SU-DHL-6 (cell line): Measurements from ENCODE around the gene PAPOLB.
"Not testable (repeated sequence)": the region's sequence is repeated elsewhere in the genome, so short reads cannot be mapped to it uniquely, and the experiment has no call there.

Experiments
- H2AFZ ChIP-seq: fragments of 200-600 bp; sonication (generic); 2 replicates; pipeline ENCODE4 v1.6.1; 2014; ENCODE audit warnings: low read depth, mild to moderate bottlenecking, moderate library complexity, mixed read lengths, antibody characterized with exemption, low read length; ENCODE audit not compliant: severe bottlenecking
- H3F3A ChIP-seq: fragments of 200-600 bp; shearing (Covaris generic); 2 replicates; pipeline ENCODE4 v1.6.0; 2016; ENCODE audit warnings: antibody characterized with exemption, mild to moderate bottlenecking; ENCODE audit not compliant: insufficient read depth
- H3K27ac ChIP-seq: fragments of 200-600 bp; sonication (generic); 2 replicates; pipeline ENCODE4 v1.5.1; 2016; ENCODE audit warnings: low read depth, mild to moderate bottlenecking, low read length, moderate library complexity, mixed read lengths
- H3K27me3 ChIP-seq: fragments of 200-600 bp; sonication (generic), shearing (Covaris generic); 2 replicates; pipeline ENCODE4 v1.6.0; 2014; ENCODE audit warnings: mild to moderate bottlenecking, low read length
- H3K36me3 ChIP-seq: fragments of 200-600 bp; sonication (generic); 2 replicates; pipeline ENCODE4 v1.6.1; 2014; ENCODE audit warnings: mild to moderate bottlenecking, low read length, mixed read lengths
- H3K4me2 ChIP-seq: fragments of 300-600, 200-600 bp; shearing (Covaris generic), sonication (generic); 2 replicates; pipeline ENCODE4 v1.6.0; 2014; ENCODE audit warnings: low read length, low read depth, mild to moderate bottlenecking; ENCODE audit not compliant: poor library complexity, severe bottlenecking
- H3K4me3 ChIP-seq: fragments of 200-600 bp; sonication (generic); 2 replicates; pipeline ENCODE4 v1.5.1; 2014; ENCODE audit warnings: antibody characterized with exemption, low read length, mild to moderate bottlenecking, mixed read lengths; ENCODE audit not compliant: insufficient read depth, poor library complexity, severe bottlenecking
- H3K79me2 ChIP-seq: fragments of 200-600 bp; sonication (generic); 2 replicates; pipeline ENCODE4 v1.6.1; 2014; ENCODE audit warnings: mild to moderate bottlenecking, low read length, moderate library complexity; ENCODE audit not compliant: insufficient read depth
- H3K9ac ChIP-seq: fragments of 200-600 bp; sonication (generic); 2 replicates; pipeline ENCODE4 v1.7.0; 2014; ENCODE audit warnings: mild to moderate bottlenecking, low read length
- H3K9me2 ChIP-seq: fragments of 200-600 bp; sonication (generic); replicated peaks from 2 replicates; pipeline ENCODE4 v1.6.1; 2014; ENCODE audit warnings: low read length; ENCODE audit not compliant: insufficient read depth
- H3K9me3 ChIP-seq: fragments of 200-600 bp; sonication (generic); 2 replicates; pipeline ENCODE4 v1.6.1; 2014; ENCODE audit warnings: low read length, mixed read lengths; ENCODE audit not compliant: insufficient read depth
- H4K20me1 ChIP-seq: fragments of 200-600 bp; sonication (generic); 2 replicates; pipeline ENCODE4 v1.6.1; 2014; ENCODE audit warnings: low read depth, mild to moderate bottlenecking, antibody characterized with exemption, low read length, moderate library complexity, mixed read lengths
- EZH2phosphoT487 ChIP-seq: fragments of 200-600 bp; sonication (generic), shearing (Covaris generic); conservative IDR thresholded peaks from 2 replicates; pipeline ENCODE4 v1.6.1; 2018; ENCODE audit warnings: mild to moderate bottlenecking, antibody characterized with exemption, low read length, moderate library complexity, mixed read lengths
- TF ChIP-seq, protein P1 (sequence below): fragments of 200-600 bp; sonication (generic); IDR thresholded peaks from one replicate; pipeline ENCODE4 v1.5.1; 2017; ENCODE audit warnings: antibody characterized with exemption, mild to moderate bottlenecking, low read length, moderate library complexity; ENCODE audit not compliant: insufficient read depth, poor library complexity, severe bottlenecking

Gene PAPOLB

DNA sequence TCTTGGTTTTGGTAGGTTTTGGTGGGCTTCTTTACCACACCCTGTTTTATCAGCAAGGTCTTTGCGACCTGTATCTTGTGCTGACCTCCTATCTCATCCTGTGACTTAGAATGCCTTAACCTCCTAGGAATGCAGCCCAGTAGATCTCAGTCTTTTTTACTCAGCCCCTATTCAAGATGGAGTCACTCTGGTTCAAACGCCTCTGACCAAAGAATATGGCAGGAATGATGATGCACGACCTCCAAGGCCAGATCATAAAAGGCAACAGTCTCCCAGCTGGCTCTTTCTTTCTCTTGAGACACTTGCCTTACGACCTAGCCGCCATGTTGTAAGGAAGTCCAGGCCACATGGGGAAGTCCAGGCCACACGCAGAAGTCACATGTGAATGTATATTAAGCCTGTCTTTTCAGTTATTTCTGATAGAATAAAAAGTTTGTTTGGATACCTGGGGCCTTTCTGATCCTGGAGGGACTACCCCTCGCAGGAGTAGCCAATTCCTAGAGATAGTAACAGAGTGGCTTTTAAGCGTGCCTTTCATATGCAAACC is 32.2 kb upstream of the PAPOLB start:
- Histone ChIP-seq H3K27ac (no peak overlapping the region), H3K79me2 (no peaks in the 10 kb centered on the region), H4K20me1 (no peaks in the 10 kb centered on the region), H3K4me3 (no peak overlapping the region), H3K36me3 (no peaks in the 10 kb centered on the region), H3K9me2 (no peaks in the 10 kb centered on the region), H2AFZ (no peak overlapping the region), H3K9ac (no peak overlapping the region), H3K27me3 (no peaks in the 10 kb centered on the region), H3K4me2 (no peak overlapping the region), H3K9me3 (no peaks in the 10 kb centered on the region), H3F3A (no peaks in the 10 kb centered on the region)
- no peak for TF ChIP-seq EZH2phosphoT487
- TF ChIP-seq, protein P1, sequence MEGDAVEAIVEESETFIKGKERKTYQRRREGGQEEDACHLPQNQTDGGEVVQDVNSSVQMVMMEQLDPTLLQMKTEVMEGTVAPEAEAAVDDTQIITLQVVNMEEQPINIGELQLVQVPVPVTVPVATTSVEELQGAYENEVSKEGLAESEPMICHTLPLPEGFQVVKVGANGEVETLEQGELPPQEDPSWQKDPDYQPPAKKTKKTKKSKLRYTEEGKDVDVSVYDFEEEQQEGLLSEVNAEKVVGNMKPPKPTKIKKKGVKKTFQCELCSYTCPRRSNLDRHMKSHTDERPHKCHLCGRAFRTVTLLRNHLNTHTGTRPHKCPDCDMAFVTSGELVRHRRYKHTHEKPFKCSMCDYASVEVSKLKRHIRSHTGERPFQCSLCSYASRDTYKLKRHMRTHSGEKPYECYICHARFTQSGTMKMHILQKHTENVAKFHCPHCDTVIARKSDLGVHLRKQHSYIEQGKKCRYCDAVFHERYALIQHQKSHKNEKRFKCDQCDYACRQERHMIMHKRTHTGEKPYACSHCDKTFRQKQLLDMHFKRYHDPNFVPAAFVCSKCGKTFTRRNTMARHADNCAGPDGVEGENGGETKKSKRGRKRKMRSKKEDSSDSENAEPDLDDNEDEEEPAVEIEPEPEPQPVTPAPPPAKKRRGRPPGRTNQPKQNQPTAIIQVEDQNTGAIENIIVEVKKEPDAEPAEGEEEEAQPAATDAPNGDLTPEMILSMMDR = no peak

DNA sequence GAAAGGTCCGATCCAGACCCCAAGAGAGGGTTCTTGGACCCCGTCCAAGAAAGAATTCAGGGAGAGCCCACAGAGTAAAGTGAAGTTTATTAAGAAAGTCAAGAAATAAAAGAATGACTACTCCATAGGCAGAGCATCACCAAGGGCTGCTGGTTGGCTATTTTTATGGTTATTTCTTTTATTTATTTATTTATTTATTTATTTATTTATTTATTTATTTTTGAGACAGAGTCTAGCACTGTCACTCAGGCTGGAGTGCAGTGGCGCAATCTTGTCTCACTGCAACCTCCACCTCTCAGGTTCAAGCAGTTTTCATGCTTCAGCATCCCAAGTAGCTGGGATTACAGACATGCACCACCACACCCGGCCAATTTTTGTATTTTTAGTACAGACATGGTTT is 31.4 kb upstream of the PAPOLB start:
- not testable (repeated sequence) for H2AFZ ChIP-seq, H3F3A ChIP-seq, H3K9me3 ChIP-seq, H4K20me1 ChIP-seq, H3K4me2 ChIP-seq, H3K36me3 ChIP-seq, H3K9ac ChIP-seq, H3K27me3 ChIP-seq, H3K4me3 ChIP-seq, H3K27ac ChIP-seq, H3K79me2 ChIP-seq, H3K9me2 ChIP-seq

DNA sequence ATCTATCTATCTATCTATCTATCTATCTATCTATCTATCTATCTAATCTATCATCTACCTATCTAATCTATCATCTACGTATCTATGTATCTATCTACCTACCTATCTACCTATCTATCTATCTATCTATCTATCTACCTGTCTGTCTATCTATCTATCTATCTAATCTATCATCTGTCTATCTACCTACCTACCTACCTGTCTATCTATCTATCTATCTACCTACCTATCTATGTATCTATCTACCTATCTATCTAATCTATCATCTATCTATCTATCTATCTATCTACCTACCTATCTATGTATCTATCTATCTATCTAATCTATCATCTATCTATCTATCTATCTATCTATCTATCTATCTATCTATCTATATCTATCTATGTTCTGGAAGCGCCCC is 29.7 kb upstream of the PAPOLB start:
- H2AFZ ChIP-seq, H3K4me2 ChIP-seq, H3F3A ChIP-seq, H3K27ac ChIP-seq, H3K79me2 ChIP-seq, H4K20me1 ChIP-seq, H3K9me2 ChIP-seq, H3K27me3 ChIP-seq, H3K9ac ChIP-seq, H3K36me3 ChIP-seq, H3K4me3 ChIP-seq, H3K9me3 ChIP-seq: not testable (repeated sequence)

DNA sequence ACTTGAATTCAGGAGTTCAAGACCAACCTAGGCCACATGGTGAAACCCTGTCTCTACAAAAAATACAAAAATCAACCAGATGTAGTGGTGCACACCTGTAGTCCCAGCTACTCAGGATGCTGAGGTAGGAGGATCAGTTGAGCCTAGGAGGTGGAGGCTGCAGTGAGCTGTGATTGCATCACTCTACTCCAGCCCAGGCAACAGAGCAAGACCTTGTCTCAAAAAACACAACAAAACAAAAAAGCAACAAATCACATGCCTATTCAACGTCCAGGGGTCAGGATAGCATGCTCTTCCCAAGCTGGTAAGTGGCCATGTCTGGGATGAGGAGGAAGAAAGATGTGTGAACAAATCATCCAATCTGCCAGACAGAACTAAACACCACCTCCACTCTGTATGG is 27.9 kb upstream of the PAPOLB start:
- H3K36me3 ChIP-seq = no peaks in the 10 kb centered on the region
- H3K4me2 ChIP-seq = no peak overlapping the region
- TF ChIP-seq, protein P1 = no peak
- TF ChIP-seq EZH2phosphoT487 = no peak
- H3K79me2 ChIP-seq = no peaks in the 10 kb centered on the region
- no peaks in the 10 kb centered on the region for H3K9me3 ChIP-seq
- no peaks in the 10 kb centered on the region for H3K27me3 ChIP-seq
- H3K9ac ChIP-seq = no peak overlapping the region
- H3K4me3 ChIP-seq = no peak overlapping the region
- H3F3A ChIP-seq = no peaks in the 10 kb centered on the region
- no peak overlapping the region for H3K27ac ChIP-seq
- H3K9me2 ChIP-seq = no peaks in the 10 kb centered on the region
- H4K20me1 ChIP-seq = no peaks in the 10 kb centered on the region
- no peak overlapping the region for H2AFZ ChIP-seq
